HEK293 (cell line): Measurements from ENCODE around the gene IARS2.

ENCODE experiments used
- KLF16 ChIP-seq: fragments of 450-650 bp; formaldehyde crosslinking; IDR thresholded peaks from 2 replicates; pipeline ENCODE4 v1.5.1; 2017; ENCODE audit warnings: missing biosample characterization, missing genetic modification characterization
- OSR2 ChIP-seq: fragments of 450-650 bp; formaldehyde crosslinking; IDR thresholded peaks from 2 replicates; pipeline ENCODE4 v1.5.1; 2016; ENCODE audit warnings: missing biosample characterization, missing genetic modification characterization
- OVOL3 ChIP-seq: fragments of 450-650 bp; formaldehyde crosslinking; IDR thresholded peaks from 2 replicates; pipeline ENCODE4 v1.5.1; 2016; ENCODE audit warnings: missing biosample characterization, missing genetic modification characterization
- SP2 ChIP-seq: fragments of 450-650 bp; formaldehyde crosslinking; IDR thresholded peaks from 2 replicates; pipeline ENCODE4 v1.5.1; 2016; ENCODE audit warnings: missing biosample characterization, missing genetic modification characterization
- WT1 ChIP-seq: fragments of 450-650 bp; formaldehyde crosslinking; IDR thresholded peaks from 2 replicates; pipeline ENCODE4 v1.5.1; 2016; ENCODE audit warnings: missing biosample characterization, missing genetic modification characterization
- YY2 ChIP-seq: fragments of 450-650 bp; formaldehyde crosslinking; IDR thresholded peaks from 2 replicates; pipeline ENCODE4 v1.5.1; 2016; ENCODE audit warnings: missing biosample characterization, missing genetic modification characterization
- ZBTB17 ChIP-seq: fragments of 450-650 bp; formaldehyde crosslinking; IDR thresholded peaks from 2 replicates; pipeline ENCODE4 v1.5.1; 2016; ENCODE audit warnings: missing biosample characterization, missing genetic modification characterization
- ZBTB48 ChIP-seq: fragments of 450-650 bp; formaldehyde crosslinking; IDR thresholded peaks from 2 replicates; pipeline ENCODE4 v1.5.1; 2016; ENCODE audit warnings: missing biosample characterization, missing genetic modification characterization
- ZFP37 ChIP-seq: fragments of 450-650 bp; formaldehyde crosslinking; IDR thresholded peaks from 2 replicates; pipeline ENCODE4 v1.5.1; 2016; ENCODE audit warnings: missing biosample characterization, missing genetic modification characterization
- ZNF112 ChIP-seq: fragments of 450-650 bp; formaldehyde crosslinking; IDR thresholded peaks from 2 replicates; pipeline ENCODE4 v1.5.0; 2017; ENCODE audit warnings: missing biosample characterization, missing genetic modification characterization
- ZNF155 ChIP-seq: fragments of 450-650 bp; formaldehyde crosslinking; IDR thresholded peaks from 2 replicates; pipeline ENCODE4 v1.5.1; 2016; ENCODE audit warnings: missing biosample characterization, missing genetic modification characterization
- ZNF19 ChIP-seq: fragments of 450-650 bp; formaldehyde crosslinking; IDR thresholded peaks from 2 replicates; pipeline ENCODE4; 2016; ENCODE audit warnings: missing biosample characterization, missing genetic modification characterization, low read depth
- ZNF292 ChIP-seq: fragments of 450-650 bp; formaldehyde crosslinking; IDR thresholded peaks from 2 replicates; pipeline ENCODE4 v1.5.1; 2016; ENCODE audit warnings: low read depth, missing biosample characterization, missing genetic modification characterization, borderline replicate concordance
- ZNF394 ChIP-seq: fragments of 450-650 bp; formaldehyde crosslinking; IDR thresholded peaks from 2 replicates; pipeline ENCODE4 v1.5.1; 2016; ENCODE audit warnings: missing biosample characterization, missing genetic modification characterization, mild to moderate bottlenecking, moderate library complexity, borderline replicate concordance
- ZNF426 ChIP-seq: fragments of 450-650 bp; formaldehyde crosslinking; IDR thresholded peaks from 2 replicates; pipeline ENCODE4 v1.5.1; 2017; ENCODE audit warnings: missing biosample characterization, missing genetic modification characterization, mild to moderate bottlenecking, inconsistent platforms, moderate library complexity
- ZNF544 ChIP-seq: fragments of 450-650 bp; formaldehyde crosslinking; IDR thresholded peaks from 2 replicates; pipeline ENCODE4 v1.5.0; 2017; ENCODE audit warnings: missing biosample characterization, missing genetic modification characterization
- ZNF555 ChIP-seq: fragments of 450-650 bp; formaldehyde crosslinking; conservative IDR thresholded peaks from 2 replicates; pipeline ENCODE4 v1.5.1; 2017; ENCODE audit warnings: missing biosample characterization, mild to moderate bottlenecking, missing genetic modification characterization, inconsistent platforms
- ZNF571 ChIP-seq: fragments of 450-650 bp; formaldehyde crosslinking; IDR thresholded peaks from 2 replicates; pipeline ENCODE4 v1.5.0; 2017; ENCODE audit warnings: missing biosample characterization, missing genetic modification characterization
- ZNF701 ChIP-seq: fragments of 450-650 bp; formaldehyde crosslinking; IDR thresholded peaks from 2 replicates; pipeline ENCODE4 v1.5.1; 2016; ENCODE audit warnings: missing biosample characterization, missing genetic modification characterization
- ZNF837 ChIP-seq: fragments of 450-650 bp; formaldehyde crosslinking; IDR thresholded peaks from 2 replicates; pipeline ENCODE4 v1.5.1; 2016; ENCODE audit warnings: missing biosample characterization, missing genetic modification characterization
- ZXDB ChIP-seq: fragments of 450-650 bp; formaldehyde crosslinking; IDR thresholded peaks from 2 replicates; pipeline ENCODE4 v1.5.1; 2016; ENCODE audit warnings: missing biosample characterization, missing genetic modification characterization
- TF ChIP-seq, protein P1 (sequence below): fragments of 450-650 bp; formaldehyde crosslinking; IDR thresholded peaks from 2 replicates; pipeline ENCODE4 v1.5.1; 2016; ENCODE audit warnings: missing biosample characterization, missing genetic modification characterization
- TF ChIP-seq, protein P2 (sequence below): fragments of 450-650 bp; formaldehyde crosslinking; IDR thresholded peaks from 2 replicates; pipeline ENCODE4 v1.5.1; 2016; ENCODE audit warnings: missing biosample characterization, missing genetic modification characterization
- TF ChIP-seq, protein P3 (sequence below): sonication (generic); formaldehyde crosslinking; IDR thresholded peaks from 2 replicates; pipeline ENCODE4 v1.8.1; 2022; ENCODE audit warnings: mild to moderate bottlenecking, moderate library complexity, missing genetic modification reagents
- TF ChIP-seq, protein P4 (sequence below): fragments of 450-650 bp; formaldehyde crosslinking; IDR thresholded peaks from 2 replicates; pipeline ENCODE4 v1.5.1; 2016; ENCODE audit warnings: missing biosample characterization, missing genetic modification characterization
- TF ChIP-seq, protein P5 (sequence below): fragments of 450-650 bp; formaldehyde crosslinking; IDR thresholded peaks from 2 replicates; pipeline ENCODE4 v1.5.1; 2016; ENCODE audit warnings: missing biosample characterization, missing genetic modification characterization
- TF ChIP-seq, protein P6 (sequence below): fragments of 450-650 bp; formaldehyde crosslinking; IDR thresholded peaks from 2 replicates; pipeline ENCODE4 v1.5.1; 2016; ENCODE audit warnings: missing biosample characterization, missing genetic modification characterization

IARS2 gene

DNA sequence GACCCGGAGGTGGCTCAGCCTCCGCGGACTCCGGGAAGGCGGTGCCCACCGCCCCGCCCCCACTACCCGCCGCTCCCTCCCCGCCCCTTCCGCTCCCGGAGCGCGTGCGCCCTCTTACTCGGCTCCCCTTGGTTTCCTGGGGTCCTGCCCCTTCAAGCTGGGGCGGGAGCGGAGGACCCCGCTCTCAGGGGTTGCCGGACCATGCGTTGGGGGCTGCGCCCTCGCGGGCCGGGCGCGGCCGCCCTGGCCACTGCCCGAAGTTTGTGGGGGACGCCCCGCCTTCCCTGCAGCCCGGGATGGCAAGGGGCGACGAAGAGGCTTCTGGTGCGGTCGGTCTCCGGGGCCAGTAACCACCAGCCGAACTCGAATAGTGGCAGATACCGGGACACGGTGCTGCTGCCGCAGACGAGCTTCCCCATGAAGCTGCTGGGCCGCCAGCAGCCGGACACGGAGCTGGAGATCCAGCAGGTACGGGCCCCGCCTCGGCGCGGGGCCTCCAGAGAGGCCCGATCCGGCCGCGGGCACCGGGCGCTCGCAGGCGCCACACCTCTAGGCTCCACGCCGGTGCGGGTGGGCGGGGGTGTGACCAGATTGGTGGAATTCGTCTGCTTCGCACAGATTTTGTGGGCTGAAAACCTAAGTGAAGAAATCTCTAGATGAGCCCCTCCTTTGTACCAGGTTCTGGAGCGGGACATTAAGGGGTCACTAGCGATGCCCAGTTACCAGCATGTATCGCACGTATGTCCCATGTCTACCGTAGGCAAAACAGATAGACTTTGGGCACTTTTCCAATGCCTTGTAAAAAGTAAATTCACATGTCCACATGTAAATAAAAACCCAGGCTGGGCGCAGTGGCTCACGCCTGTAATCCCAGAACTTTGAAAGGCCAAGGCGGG is at the start of gene IARS2 (continued):
- TF ChIP-seq, protein P1, sequence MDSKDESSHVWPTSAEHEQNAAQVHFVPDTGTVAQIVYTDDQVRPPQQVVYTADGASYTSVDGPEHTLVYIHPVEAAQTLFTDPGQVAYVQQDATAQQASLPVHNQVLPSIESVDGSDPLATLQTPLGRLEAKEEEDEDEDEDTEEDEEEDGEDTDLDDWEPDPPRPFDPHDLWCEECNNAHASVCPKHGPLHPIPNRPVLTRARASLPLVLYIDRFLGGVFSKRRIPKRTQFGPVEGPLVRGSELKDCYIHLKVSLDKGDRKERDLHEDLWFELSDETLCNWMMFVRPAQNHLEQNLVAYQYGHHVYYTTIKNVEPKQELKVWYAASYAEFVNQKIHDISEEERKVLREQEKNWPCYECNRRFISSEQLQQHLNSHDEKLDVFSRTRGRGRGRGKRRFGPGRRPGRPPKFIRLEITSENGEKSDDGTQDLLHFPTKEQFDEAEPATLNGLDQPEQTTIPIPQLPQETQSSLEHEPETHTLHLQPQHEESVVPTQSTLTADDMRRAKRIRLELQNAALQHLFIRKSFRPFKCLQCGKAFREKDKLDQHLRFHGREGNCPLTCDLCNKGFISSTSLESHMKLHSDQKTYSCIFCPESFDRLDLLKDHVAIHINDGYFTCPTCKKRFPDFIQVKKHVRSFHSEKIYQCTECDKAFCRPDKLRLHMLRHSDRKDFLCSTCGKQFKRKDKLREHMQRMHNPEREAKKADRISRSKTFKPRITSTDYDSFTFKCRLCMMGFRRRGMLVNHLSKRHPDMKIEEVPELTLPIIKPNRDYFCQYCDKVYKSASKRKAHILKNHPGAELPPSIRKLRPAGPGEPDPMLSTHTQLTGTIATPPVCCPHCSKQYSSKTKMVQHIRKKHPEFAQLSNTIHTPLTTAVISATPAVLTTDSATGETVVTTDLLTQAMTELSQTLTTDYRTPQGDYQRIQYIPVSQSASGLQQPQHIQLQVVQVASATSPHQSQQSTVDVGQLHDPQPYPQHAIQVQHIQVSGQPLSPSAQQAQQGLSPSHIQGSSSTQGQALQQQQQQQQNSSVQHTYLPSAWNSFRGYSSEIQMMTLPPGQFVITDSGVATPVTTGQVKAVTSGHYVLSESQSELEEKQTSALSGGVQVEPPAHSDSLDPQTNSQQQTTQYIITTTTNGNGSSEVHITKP (tag by site-specific recombination): peak; percentile 68
- TF ChIP-seq ZBTB17 (tag by site-specific recombination) (0 out of 2 replicates have a peak, but pooled peaks have one; percentile 37), ZNF837 (tag by site-specific recombination) (no peak), KLF16 (tag by site-specific recombination) (peak; percentile 46; the same call in 1 of the 2 replicates), ZNF544 (no peak), ZNF571 (tag by site-specific recombination) (no peak), YY2 (no peak), ZNF155 (no peak), WT1 (no peak), ZFP37 (tag by site-specific recombination) (0 out of 2 replicates have a peak, but pooled peaks have one; percentile 79), ZBTB48 (tag by site-specific recombination) (no peak), SP2 (tag by site-specific recombination) (peak; percentile 65), ZNF701 (no peak), OSR2 (tag by site-specific recombination) (no peak), OVOL3 (tag by site-specific recombination) (no peak), ZXDB (peak; percentile 94), ZNF292 (tag by site-specific recombination) (no peak), ZNF394 (tag by site-specific recombination) (0 out of 2 replicates have a peak, but pooled peaks have one; percentile 15), ZNF112 (no peak), ZNF555 (tag by site-specific recombination) (no peak), ZNF19 (tag by site-specific recombination) (no peak), ZNF426 (no peak)
- TF ChIP-seq, protein P2, sequence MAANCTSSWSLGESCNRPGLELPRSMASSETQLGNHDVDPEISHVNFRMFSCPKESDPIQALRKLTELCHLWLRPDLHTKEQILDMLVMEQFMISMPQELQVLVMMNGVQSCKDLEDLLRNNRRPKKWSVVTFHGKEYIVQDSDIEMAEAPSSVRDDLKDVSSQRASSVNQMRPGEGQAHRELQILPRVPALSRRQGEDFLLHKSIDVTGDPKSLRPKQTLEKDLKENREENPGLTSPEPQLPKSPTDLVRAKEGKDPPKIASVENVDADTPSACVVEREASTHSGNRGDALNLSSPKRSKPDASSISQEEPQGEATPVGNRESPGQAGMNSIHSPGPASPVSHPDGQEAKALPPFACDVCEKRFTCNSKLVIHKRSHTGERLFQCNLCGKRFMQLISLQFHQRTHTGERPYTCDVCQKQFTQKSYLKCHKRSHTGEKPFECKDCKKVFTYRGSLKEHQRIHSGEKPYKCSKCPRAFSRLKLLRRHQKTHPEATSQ (tag by site-specific recombination): peak; percentile 48; the same call in 1 of the 2 replicates
- TF ChIP-seq, protein P3, sequence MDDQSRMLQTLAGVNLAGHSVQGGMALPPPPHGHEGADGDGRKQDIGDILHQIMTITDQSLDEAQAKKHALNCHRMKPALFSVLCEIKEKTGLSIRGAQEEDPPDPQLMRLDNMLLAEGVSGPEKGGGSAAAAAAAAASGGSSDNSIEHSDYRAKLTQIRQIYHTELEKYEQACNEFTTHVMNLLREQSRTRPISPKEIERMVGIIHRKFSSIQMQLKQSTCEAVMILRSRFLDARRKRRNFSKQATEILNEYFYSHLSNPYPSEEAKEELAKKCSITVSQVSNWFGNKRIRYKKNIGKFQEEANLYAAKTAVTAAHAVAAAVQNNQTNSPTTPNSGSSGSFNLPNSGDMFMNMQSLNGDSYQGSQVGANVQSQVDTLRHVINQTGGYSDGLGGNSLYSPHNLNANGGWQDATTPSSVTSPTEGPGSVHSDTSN (CRISPR knock-in tag): 0 out of 2 replicates have a peak, but pooled peaks have one; percentile 24
- TF ChIP-seq, protein P4, sequence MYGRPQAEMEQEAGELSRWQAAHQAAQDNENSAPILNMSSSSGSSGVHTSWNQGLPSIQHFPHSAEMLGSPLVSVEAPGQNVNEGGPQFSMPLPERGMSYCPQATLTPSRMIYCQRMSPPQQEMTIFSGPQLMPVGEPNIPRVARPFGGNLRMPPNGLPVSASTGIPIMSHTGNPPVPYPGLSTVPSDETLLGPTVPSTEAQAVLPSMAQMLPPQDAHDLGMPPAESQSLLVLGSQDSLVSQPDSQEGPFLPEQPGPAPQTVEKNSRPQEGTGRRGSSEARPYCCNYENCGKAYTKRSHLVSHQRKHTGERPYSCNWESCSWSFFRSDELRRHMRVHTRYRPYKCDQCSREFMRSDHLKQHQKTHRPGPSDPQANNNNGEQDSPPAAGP (tag by site-specific recombination): 0 out of 2 replicates have a peak, but pooled peaks have one; percentile 53
- TF ChIP-seq, protein P5, sequence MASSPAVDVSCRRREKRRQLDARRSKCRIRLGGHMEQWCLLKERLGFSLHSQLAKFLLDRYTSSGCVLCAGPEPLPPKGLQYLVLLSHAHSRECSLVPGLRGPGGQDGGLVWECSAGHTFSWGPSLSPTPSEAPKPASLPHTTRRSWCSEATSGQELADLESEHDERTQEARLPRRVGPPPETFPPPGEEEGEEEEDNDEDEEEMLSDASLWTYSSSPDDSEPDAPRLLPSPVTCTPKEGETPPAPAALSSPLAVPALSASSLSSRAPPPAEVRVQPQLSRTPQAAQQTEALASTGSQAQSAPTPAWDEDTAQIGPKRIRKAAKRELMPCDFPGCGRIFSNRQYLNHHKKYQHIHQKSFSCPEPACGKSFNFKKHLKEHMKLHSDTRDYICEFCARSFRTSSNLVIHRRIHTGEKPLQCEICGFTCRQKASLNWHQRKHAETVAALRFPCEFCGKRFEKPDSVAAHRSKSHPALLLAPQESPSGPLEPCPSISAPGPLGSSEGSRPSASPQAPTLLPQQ (tag by site-specific recombination): peak; percentile 76
- TF ChIP-seq, protein P6, sequence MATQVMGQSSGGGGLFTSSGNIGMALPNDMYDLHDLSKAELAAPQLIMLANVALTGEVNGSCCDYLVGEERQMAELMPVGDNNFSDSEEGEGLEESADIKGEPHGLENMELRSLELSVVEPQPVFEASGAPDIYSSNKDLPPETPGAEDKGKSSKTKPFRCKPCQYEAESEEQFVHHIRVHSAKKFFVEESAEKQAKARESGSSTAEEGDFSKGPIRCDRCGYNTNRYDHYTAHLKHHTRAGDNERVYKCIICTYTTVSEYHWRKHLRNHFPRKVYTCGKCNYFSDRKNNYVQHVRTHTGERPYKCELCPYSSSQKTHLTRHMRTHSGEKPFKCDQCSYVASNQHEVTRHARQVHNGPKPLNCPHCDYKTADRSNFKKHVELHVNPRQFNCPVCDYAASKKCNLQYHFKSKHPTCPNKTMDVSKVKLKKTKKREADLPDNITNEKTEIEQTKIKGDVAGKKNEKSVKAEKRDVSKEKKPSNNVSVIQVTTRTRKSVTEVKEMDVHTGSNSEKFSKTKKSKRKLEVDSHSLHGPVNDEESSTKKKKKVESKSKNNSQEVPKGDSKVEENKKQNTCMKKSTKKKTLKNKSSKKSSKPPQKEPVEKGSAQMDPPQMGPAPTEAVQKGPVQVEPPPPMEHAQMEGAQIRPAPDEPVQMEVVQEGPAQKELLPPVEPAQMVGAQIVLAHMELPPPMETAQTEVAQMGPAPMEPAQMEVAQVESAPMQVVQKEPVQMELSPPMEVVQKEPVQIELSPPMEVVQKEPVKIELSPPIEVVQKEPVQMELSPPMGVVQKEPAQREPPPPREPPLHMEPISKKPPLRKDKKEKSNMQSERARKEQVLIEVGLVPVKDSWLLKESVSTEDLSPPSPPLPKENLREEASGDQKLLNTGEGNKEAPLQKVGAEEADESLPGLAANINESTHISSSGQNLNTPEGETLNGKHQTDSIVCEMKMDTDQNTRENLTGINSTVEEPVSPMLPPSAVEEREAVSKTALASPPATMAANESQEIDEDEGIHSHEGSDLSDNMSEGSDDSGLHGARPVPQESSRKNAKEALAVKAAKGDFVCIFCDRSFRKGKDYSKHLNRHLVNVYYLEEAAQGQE: 0 out of 2 replicates have a peak, but pooled peaks have one; percentile 15
